Skeletal muscle tissue (tissue), 4 donors: ENCODE data around the gene BMERB1. TPM values are rescaled to one million over a fixed set of nuclear protein-coding genes. Genes with fewer than 3 reads are reported as not detected.
"Not testable (repeated sequence)": the region's sequence is repeated elsewhere in the genome, so short reads cannot be mapped to it uniquely, and the experiment has no call there.

Experiments used
- H3K27ac ChIP-seq: one replicate; pipeline ENCODE4 v1.7.0; 2013; ENCODE audit warnings: mild to moderate bottlenecking, low read depth, low read length, inconsistent platforms
- H3K27me3 ChIP-seq, 3 donors: one replicate each; pipeline ENCODE4 v1.7.0; 2013; ENCODE audit warnings: low read length in 3 of 3; ENCODE audit not compliant: control insufficient read depth in 3 of 3, insufficient read depth in 3 of 3
- H3K36me3 ChIP-seq, 3 donors: one replicate each; pipeline ENCODE4 v1.7.0; 2013; ENCODE audit warnings: low read length in 3 of 3; ENCODE audit not compliant: control insufficient read depth in 3 of 3, insufficient read depth in 3 of 3
- H3K4me1 ChIP-seq, 3 donors: one replicate each; pipeline ENCODE4 v1.7.0; 2013; ENCODE audit warnings: low read length in 3 of 3, mild to moderate bottlenecking in 3 of 3; ENCODE audit not compliant: control insufficient read depth in 3 of 3, insufficient read depth in 3 of 3
- H3K4me3 ChIP-seq, 3 donors: one replicate each; pipeline ENCODE4 v1.7.0; 2013; ENCODE audit warnings: low read length in 3 of 3
- H3K9ac ChIP-seq, 3 donors: one replicate each; pipeline ENCODE4 v1.7.0; 2013; ENCODE audit warnings: low read length in 3 of 3, mild to moderate bottlenecking in 3 of 3, moderate library complexity in 2 of 3, low read depth in 1 of 3
- H3K9me3 ChIP-seq, 3 donors: one replicate each; pipeline ENCODE4 v1.7.0; 2013; ENCODE audit warnings: low read length in 3 of 3; ENCODE audit not compliant: control insufficient read depth in 3 of 3
- total RNA-seq: library from RNA; depleted of rRNA; stranded (reverse); fragments of >200 nt; gene quantifications from one replicate; pipeline ENCODE4 v1.2.3, GENCODE V29; 2014
- donor health status: Osteomylitis.

Gene BMERB1
- total RNA-seq, 1 donor from 2014 or later, result 7.8 TPM

DNA sequence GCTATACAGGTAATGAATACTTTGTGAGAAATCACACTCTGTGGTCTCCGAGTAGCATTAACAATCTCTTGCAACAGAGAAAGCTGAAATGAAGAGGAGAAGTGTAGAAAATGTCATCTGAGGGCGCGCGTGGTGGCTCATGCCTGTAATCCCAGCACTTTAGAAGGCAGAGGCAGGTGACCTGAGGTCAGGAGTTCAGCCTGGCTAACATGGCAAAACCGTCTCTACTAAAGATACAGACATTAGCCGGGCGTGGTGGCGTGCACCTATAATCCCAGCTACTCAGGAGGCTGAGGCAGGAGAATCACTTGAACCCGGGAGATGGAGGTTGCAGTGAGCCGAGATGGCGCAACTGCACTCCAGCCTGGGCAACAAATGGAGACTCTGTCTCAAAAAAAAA lies 20.5 kb downstream of the BMERB1 start:
- H3K4me1 ChIP-seq, result peaks cover 3 to 13% (median 4%) of the 10 kb centered on the region in 3 donors
- H3K27me3 ChIP-seq, H3K27ac ChIP-seq: not testable (repeated sequence)

DNA sequence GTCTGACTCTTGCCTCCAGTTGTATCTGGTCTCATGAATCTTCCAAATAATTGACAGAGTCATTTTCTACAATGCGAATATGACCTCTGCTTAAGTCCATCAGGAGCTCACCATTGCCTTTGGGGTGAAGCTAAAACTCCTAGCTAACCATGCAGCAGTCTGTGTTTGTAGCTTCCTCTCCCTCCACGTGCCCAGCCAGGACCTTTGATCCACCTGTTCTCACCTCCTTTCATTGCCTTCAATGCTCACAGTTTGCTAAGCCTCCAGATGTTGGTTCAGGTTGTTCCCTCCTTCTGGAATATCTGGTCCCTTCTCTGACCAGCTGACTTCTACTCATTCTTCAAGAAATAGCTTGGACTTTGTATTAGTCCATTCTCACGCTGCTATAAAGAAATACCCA lies 23.0 kb downstream of the BMERB1 start:
- Histone ChIP-seq H3K36me3 (no peaks in the 10 kb centered on the region), H3K27me3 (no peaks in the 10 kb centered on the region), H3K4me3 (no peak overlapping the region), H3K9ac (peak overlapping the region in 1 of 3 donors; percentile 6), H3K27ac (no peak overlapping the region), H3K4me1 (peaks cover 0 to 7% (median 2%) of the 10 kb centered on the region in 3 donors), H3K9me3 (no peaks in the 10 kb centered on the region)

More for the DNA sequence above, 20.5 kb downstream of the BMERB1 start:
- not testable (repeated sequence) for H3K9ac ChIP-seq, H3K9me3 ChIP-seq, H3K4me3 ChIP-seq, H3K36me3 ChIP-seq

DNA sequence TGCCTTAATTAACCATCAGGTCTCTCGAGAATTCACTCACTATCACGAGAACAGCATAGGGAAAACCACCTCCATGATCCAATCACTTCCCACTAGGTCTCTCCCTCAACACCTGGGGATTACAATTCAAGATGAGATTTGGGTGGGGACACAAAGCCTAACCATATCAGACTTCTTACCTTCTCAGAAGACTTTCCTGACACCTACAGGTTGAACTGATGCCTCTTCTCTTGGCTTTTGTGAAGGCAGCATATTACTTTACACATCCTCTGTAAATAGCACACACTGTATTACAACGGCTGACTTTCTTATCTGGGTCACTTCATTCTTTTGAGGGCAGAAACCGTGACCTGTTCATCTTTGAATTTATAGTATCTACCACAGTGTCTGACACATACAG lies 23.6 kb downstream of the BMERB1 start:
- Histone ChIP-seq H3K9ac (no peak overlapping the region), H3K36me3 (no peaks in the 10 kb centered on the region), H3K9me3 (no peaks in the 10 kb centered on the region), H3K27me3 (no peaks in the 10 kb centered on the region), H3K27ac (no peak overlapping the region), H3K4me3 (no peak overlapping the region), H3K4me1 (peaks cover 0 to 6% (median 0%) of the 10 kb centered on the region in 3 donors)

DNA sequence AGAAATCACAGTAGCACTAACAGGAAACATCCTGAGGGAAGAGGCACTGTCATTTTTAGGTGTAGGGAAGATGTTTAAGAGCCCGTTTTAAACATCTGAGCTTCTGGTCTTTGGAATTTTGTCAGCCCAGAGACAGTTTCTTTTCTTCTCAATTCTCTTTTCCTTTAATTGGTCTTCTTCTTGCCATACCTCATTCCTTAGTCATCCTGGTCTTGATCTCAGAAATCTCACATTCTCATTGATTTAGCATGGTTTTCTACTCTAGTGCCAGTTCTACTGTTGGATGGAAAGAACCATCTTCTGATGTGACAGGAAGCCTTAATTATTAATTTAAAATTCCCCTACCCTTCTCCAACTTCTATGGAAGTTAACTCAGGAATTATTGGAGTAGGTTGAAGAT lies 25.4 kb downstream of the BMERB1 start:
- Histone ChIP-seq H3K27me3 (no peaks in the 10 kb centered on the region), H3K9me3 (no peaks in the 10 kb centered on the region), H3K27ac (no peak overlapping the region), H3K9ac (no peak overlapping the region), H3K4me3 (no peak overlapping the region), H3K36me3 (no peaks in the 10 kb centered on the region), H3K4me1 (peaks cover 0 to 5% (median 0%) of the 10 kb centered on the region in 3 donors)

DNA sequence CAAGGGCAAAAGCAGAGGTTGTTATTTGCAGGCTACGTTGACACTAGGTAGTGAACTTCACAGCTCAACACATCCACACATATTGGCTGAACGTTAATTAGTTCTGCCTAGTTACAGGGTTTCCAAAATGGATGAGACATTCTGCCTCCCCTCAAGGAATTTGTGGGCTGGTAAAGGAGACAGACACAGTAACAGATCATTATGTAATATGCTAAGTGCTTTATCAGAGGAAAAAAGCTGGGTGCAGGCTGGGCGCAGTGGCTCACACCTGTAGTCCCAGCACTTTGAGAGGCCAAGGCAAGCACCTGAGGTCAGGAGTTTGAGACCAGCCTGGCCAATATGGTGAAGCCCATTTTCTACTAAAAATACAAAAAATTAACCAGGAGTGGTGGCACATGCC lies 26.2 kb downstream of the BMERB1 start:
- H3K27ac ChIP-seq, result no peak overlapping the region
- H3K27me3 ChIP-seq, result no peaks in the 10 kb centered on the region
- no peak overlapping the region for H3K4me3 ChIP-seq
- no peaks in the 10 kb centered on the region for H3K36me3 ChIP-seq
- H3K4me1 ChIP-seq, result peaks cover 0 to 3% (median 0%) of the 10 kb centered on the region in 3 donors
- H3K9ac ChIP-seq, result no peak overlapping the region
- no peaks in the 10 kb centered on the region for H3K9me3 ChIP-seq

DNA sequence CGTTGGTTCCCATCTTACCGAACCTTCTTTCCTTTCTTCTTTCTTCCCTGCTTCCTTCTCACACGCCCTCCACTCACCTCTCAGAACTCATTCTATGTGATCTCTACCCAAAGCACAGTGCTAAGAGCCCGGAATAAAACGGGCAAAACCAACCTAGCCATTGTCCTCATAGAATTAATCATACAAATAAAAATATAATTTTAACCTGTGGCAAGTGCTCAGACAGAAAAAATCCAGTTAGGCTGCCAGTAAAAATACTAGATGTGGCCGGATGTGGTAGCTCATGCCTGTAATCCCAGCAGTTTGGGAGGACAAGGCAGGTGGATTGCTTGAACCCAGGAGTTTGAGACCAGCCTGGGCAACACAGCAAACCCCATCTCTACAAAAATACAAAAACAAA lies 27.0 kb downstream of the BMERB1 start:
- H3K4me3 ChIP-seq, result no peak overlapping the region
- no peaks in the 10 kb centered on the region for H3K27me3 ChIP-seq
- H3K9ac ChIP-seq, result no peak overlapping the region
- H3K27ac ChIP-seq, result no peak overlapping the region
- H3K9me3 ChIP-seq, result no peaks in the 10 kb centered on the region
- H3K36me3 ChIP-seq, result no peaks in the 10 kb centered on the region
- H3K4me1 ChIP-seq, result peaks cover 0 to 3% (median 0%) of the 10 kb centered on the region in 3 donors

DNA sequence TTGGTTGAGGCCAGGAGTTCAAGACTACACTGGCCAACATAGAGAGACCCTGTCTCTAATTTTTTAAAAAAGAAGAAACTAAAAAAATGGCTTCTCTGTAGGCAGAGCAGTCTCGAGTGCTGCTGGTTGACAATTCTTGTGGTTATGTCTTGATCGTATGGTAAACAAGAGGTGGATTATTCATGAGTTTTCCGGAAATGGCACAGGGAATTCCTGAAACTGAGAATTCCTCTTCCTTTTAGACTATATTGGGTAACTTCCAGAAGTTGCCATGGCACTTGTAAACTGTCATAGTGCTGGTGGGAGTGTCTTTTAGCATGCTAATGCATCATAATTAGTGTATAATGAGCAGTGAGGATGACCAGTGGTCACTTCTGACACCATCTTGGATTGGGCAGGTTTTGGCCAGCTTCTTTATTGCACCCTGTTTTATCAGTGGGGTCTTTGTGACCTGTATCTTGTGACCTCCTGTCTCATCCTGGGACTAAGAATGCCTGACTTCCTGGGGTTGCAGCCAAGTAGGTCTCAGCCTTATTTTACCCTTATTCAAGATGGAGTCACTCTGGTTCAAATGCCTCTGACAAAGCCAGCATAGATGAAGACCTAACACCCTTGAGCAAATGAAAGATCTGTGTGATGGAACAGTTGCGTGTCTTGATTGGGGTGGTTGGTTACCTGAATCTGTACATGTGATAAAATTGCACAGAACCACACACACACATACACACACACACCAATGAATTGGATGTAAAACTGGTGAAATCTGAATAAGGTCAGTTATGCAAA lies 30.2 kb downstream of the BMERB1 start:
- Histone ChIP-seq H3K36me3 (no peaks in the 10 kb centered on the region), H3K9me3 (peaks cover 0 to 2% (median 0%) of the 10 kb centered on the region in 3 donors), H3K27ac (no peak overlapping the region), H3K4me1 (no peaks in the 10 kb centered on the region), H3K27me3 (no peaks in the 10 kb centered on the region), H3K9ac (no peak overlapping the region), H3K4me3 (no peak overlapping the region)

DNA sequence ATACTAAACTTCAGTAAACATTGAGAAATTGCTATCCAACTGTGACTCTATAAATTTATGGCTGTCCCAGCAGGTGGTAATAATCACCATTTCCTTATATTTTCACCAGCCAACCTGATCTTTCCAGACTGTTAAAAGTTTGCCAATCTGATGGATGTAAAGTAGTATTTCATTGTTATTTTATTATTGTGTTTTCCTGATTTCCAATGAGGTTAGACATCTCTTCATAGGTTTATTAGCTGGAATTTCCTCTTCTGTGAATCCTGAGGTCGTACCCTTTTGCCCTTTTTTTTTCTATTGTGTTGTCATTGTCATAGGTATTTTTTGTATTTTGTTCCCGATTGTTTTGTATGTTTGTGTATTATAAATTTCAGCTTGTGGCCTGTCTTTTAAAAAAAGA lies 31.7 kb downstream of the BMERB1 start:
- Histone ChIP-seq H3K9ac (no peak overlapping the region), H3K27ac (no peak overlapping the region), H3K4me1 (no peaks in the 10 kb centered on the region), H3K4me3 (no peak overlapping the region), H3K36me3 (no peaks in the 10 kb centered on the region), H3K9me3 (peaks cover 0 to 3% (median 2%) of the 10 kb centered on the region in 3 donors), H3K27me3 (no peaks in the 10 kb centered on the region)

DNA sequence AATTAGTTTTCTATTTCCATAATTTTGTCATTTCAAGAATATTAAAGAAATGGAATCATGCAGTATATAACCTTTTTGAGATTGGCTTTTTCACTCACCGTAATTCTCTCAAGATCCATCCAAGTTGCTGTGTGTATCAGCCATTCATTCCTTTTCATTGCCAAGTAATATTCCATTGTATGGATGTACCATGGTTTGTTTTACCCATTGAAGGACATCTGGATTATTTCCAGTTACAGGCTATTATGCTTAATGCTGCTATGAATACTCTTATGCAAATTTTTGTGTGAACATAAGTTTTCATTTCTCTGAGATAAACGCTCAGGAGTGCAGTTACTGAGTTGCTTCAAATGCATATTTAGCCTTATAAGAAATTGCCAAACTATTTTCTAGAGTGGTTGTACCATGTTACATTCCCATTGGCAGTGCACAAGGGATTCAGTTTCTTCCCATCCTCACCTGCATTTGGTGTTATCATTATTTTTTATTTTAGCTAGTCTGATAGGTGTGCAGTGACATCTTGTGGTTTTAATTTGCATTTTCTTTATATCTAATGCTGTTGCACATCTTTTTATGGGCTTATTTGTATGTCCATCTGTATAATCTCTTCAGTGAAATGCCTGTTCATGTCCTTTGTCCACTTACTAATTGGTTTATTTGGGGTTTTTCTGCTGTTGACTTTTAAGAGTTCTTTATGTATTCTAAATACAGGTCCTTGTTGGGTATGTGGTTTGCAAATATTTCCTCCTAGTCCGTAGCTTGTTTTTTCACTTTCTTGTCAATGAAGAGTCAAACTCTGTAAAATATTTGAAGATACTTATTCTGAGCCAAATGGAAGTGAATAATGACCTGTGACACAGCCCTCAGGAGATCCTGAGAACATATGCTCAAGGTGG lies 32.7 kb downstream of the BMERB1 start:
- Histone ChIP-seq H3K9me3 (peaks cover 0 to 3% (median 2%) of the 10 kb centered on the region in 3 donors), H3K9ac (no peak overlapping the region), H3K4me1 (no peaks in the 10 kb centered on the region), H3K4me3 (no peak overlapping the region), H3K27me3 (no peaks in the 10 kb centered on the region), H3K27ac (no peak overlapping the region), H3K36me3 (no peaks in the 10 kb centered on the region)

DNA sequence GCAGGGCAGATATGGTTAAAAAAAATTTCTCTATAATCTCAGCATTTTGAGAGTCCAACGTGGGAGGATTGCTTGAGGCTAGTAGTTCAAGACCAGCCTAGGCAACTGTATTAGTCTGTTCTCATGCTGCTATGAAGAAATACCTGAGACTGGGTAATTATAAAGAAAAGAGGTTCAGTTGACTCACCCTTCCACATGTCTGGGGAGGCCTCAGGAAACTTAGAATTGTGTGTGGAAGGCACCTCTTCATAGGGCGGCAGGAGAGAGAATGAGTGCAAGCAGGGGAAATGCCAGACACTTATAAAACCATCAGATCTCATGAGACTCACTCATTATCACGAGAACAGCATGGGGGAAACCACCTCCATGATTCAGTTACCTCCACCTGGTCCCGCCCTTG lies 42.6 kb downstream of the BMERB1 start:
- H3K4me3 ChIP-seq, H3K9ac ChIP-seq, H3K27ac ChIP-seq, H3K27me3 ChIP-seq, H3K36me3 ChIP-seq, H3K9me3 ChIP-seq, H3K4me1 ChIP-seq: not testable (repeated sequence)
